Mucosa of descending colon (tissue), 3 donors: ENCODE data around the gene RBPJ. TPM values are rescaled to one million over a fixed set of nuclear protein-coding genes. Genes with fewer than 3 reads are reported as not detected.
A peak's percentile ranks its signal among the peaks of the same experiment; 100 is the strongest.

Experiments used
- ATAC-seq: fragments of 200-7000 bp; cut with Tn5 transposase; one replicate; pipeline ENCODE4 v1.9.1; 2020; ENCODE audit warnings: mild to moderate bottlenecking, moderate library complexity
- DNase-seq, 3 donors: peaks; one replicate each; pipeline ENCODE4 v3.0.0-alpha.2; 2020
- H3K36me3 ChIP-seq: fragments of 200-600 bp; one replicate; pipeline ENCODE4 v1.8.0; 2021; ENCODE audit warnings: low read depth, mild to moderate bottlenecking
- H3K4me1 ChIP-seq: fragments of 200-600 bp; one replicate; pipeline ENCODE4 v1.8.0; 2021; ENCODE audit warnings: low read depth, mild to moderate bottlenecking
- H3K4me3 ChIP-seq: fragments of 200-600 bp; one replicate; pipeline ENCODE4 v1.8.0; 2021; ENCODE audit warnings: mild to moderate bottlenecking
- H3K9me3 ChIP-seq: fragments of 200-600 bp; one replicate; pipeline ENCODE4 v1.8.0; 2021; ENCODE audit warnings: mild to moderate bottlenecking
- CTCF ChIP-seq: fragments of 200-600 bp; IDR thresholded peaks from one replicate; pipeline ENCODE4 v1.8.0; 2022; ENCODE audit warnings: antibody characterized with exemption, mild to moderate bottlenecking
- intact Hi-C, 2 donors: fragments of 100-400 bp; cut with DNase I in 1 of 2; cut with micrococcal nuclease in 1 of 2; formaldehyde crosslinking; loops; one replicate each; pipeline versions ENCODE4 v1.11.0 to v1.11.1; 2022; cut with DNase I, micrococcal nuclease
- total RNA-seq, 3 donors: library from RNA; stranded (reverse); fragmentation: NEBNext Ultra II Directional in 2 of 3; extraction: Animal tissue kit (Norgen Biotek cat#: 25700) in 2 of 3; gene quantifications; one replicate each; pipeline versions ENCODE4 v1.2.1 to v1.2.4, GENCODE V29; 2021 to 2023
- donor health status: DM: no; HTN: no; CAD: no; lungs with moderate emphysema.
- donor health status: DM: no; HTN: no; CAD: no.
- donor health status: DM: no; HTN: yes; CAD: no.

RBPJ gene
- total RNA-seq, 3 donors from 2014 or later, result 50.4 to 133 (median 52.0) TPM

- Histone ChIP-seq H3K36me3 (no peaks in the 10 kb centered on the region), H3K9me3 (no peaks in the 10 kb centered on the region), H3K4me3 (no peak overlapping the region), H3K4me1 (no peaks in the 10 kb centered on the region)
- ATAC-seq (no peak), DNase-seq (no peak)
- no peak for TF ChIP-seq CTCF
- intact Hi-C loops, result no loop called here
Measured at GRCh38 chr4:26279446-26279845, 41.4 kb upstream of the RBPJ start.

- Histone ChIP-seq H3K4me3 (no peak overlapping the region), H3K36me3 (no peaks in the 10 kb centered on the region), H3K9me3 (no peaks in the 10 kb centered on the region), H3K4me1 (no peaks in the 10 kb centered on the region)
- ATAC-seq (no peak), DNase-seq (no peak)
- no peak for TF ChIP-seq CTCF
- intact Hi-C loops, result no loop called here
Measured at GRCh38 chr4:26281881-26282280, 38.9 kb upstream of the RBPJ start.

GRCh38 chr4:26284536-26284935, 36.3 kb upstream of the RBPJ start:
- TF ChIP-seq CTCF, result no peak
- Histone ChIP-seq H3K36me3 (no peaks in the 10 kb centered on the region), H3K4me1 (no peaks in the 10 kb centered on the region), H3K9me3 (no peaks in the 10 kb centered on the region), H3K4me3 (no peak overlapping the region)
- ATAC-seq (no peak), DNase-seq (no peak)
- intact Hi-C loops, result no loop called here

DNA sequence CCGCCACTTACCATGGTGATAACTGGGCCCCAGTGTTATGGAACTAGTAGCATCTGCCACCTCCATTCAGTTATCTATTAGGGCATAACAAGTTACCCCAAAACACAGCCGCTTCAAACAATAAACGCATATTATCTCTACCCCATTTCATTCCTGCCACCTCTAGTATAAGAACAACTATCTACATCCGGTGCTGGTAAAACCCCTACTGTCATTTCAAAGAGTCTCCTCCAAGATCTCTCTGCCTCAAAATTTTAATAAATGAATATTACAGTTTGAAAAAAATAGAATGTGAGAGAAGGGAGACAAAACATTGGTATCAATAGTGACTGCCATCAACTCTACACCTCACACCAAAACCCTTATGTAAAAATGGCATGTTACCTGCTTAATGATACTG, 35.5 kb upstream of the RBPJ start:
- no peaks in the 10 kb centered on the region for H3K9me3 ChIP-seq
- no peaks in the 10 kb centered on the region for H3K4me1 ChIP-seq
- intact Hi-C loops, result no loop called here
- no peaks in the 10 kb centered on the region for H3K36me3 ChIP-seq
- no peak for DNase-seq
- no peak for ATAC-seq
- no peak overlapping the region for H3K4me3 ChIP-seq
- TF ChIP-seq CTCF, result no peak

- intact Hi-C loops, result no loop called here
- ATAC-seq (no peak), DNase-seq (no peak)
- Histone ChIP-seq H3K36me3 (no peaks in the 10 kb centered on the region), H3K9me3 (no peaks in the 10 kb centered on the region), H3K4me1 (no peaks in the 10 kb centered on the region), H3K4me3 (no peak overlapping the region)
- no peak for TF ChIP-seq CTCF
Measured at GRCh38 chr4:26287756-26288155, 33.1 kb upstream of the RBPJ start.

DNA sequence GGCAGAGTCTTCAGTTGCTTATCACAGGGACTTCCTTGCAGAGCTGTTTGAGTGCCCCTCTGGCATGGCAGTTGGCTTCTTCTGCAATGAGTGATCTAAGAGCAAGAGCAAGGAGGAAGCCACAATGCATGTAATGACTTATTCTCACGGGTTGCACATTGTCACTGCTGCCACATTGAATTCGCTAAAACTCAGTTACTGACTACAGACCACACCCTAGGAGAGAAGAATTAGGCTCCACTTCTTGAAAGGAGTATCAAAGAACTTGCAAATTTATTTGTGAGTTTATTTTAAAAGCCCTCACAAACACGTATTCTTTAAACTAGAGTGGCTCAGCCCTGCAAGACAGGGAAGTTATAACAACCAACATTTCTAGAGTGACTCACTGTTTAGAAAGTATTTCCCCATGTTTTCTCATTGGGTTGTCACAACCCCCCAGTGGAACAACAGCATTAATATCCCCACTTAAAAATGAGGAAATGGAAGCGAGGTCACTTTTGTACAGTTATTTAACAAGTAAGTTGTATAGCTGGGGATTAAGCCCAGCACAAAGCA, 32.4 kb upstream of the RBPJ start:
- Histone ChIP-seq H3K4me3 (no peak overlapping the region), H3K36me3 (no peaks in the 10 kb centered on the region), H3K4me1 (no peaks in the 10 kb centered on the region), H3K9me3 (no peaks in the 10 kb centered on the region)
- no peak for DNase-seq
- TF ChIP-seq CTCF, result no peak
- ATAC-seq, result peak; percentile 45
- intact Hi-C loops, result no loop called here
